GM18517 (cell line): ENCODE data around the gene ZCCHC4.

Experiments used
- ATAC-seq: cut with Tn5 transposase; IDR thresholded peaks from one replicate; pipeline ENCODE4 v1.9.1; 2021; ENCODE audit warnings: mild to moderate bottlenecking, moderate library complexity; ENCODE audit not compliant: unreplicated experiment

The ZCCHC4 gene

GRCh38 chr4:25376754-25377571, 64.4 kb downstream of the ZCCHC4 start, which contains the start of gene ANAPC4:
ANAPC4 (plus strand) TSS chr4:25377263; CDS start chr4:25377428, 165 bp downstream.
- peak; percentile 85 for ATAC-seq

DNA sequence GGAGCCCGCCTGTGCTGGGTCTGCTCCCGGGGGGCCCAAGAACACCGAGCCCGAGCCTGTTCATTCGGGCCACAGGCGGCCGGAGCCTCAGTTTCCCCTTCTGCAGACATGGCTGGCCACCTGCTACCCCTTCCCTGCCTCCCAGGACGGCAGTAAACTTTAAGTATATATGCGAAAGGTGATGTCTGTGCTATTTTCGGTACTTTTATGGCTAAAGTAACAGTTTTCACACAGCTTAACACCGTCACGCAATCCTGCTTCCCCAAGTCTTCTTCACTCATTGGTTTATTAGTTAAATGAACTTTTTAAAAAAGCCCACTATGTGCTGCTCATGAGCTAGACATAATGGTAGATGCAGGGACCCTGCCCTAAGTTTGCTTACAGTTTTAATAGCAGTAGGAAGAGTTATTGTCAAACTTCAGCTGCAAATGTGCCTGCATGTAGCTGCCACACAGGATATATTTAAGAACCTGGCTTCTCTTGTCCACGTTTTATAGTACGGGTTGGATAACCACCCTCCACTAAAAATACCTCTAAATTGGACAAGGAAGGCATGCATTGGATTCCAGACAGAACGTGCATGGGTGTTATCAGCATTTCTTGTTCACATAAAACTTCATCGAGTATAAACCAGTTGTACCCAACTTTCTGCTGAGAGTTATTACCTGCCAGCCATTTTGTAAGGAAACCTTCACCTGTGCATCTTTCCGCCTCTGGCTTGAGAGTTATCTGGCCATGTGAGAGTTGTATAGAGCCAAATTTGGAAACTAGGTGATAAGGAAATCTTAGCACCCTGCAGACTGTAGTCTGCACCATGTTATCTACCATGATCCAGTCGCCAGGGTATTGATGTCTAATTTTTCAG, 65.2 kb downstream of the ZCCHC4 start:
- ATAC-seq, result peak; percentile 15

GRCh38 chr4:25378437-25378743, 65.8 kb downstream of the ZCCHC4 start:
- ATAC-seq, result no peak

- no peak for ATAC-seq
These were observed 67.0 kb downstream of the ZCCHC4 start for GRCh38 chr4:25379591-25379990.

GRCh38 chr4:25383647-25384046, 71.1 kb downstream of the ZCCHC4 start:
- no peak for ATAC-seq

DNA sequence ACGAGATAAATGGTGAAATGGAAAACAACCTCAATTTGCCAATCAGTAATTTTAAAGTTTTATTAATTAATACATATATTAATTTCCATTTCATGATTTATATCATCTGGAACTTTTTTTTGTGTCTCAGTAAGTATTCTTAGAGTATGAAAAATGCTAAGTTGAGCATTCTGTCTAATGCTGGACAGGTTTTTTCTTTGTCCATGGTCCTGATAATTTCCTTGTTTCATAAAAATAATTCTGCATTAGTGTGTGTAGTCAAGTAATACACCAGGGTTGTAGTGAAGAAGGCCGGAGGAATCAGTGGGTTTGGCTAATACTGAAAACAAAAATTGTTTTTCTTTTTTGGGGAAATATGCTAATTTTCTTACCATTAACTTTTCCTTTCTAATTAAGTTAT, 74.4 kb downstream of the ZCCHC4 start:
- ATAC-seq, result no peak

- no peak for ATAC-seq
These were observed 84.7 kb downstream of the ZCCHC4 start for GRCh38 chr4:25397305-25397704.

- ATAC-seq, result no peak
These were observed 86.9 kb downstream of the ZCCHC4 start for GRCh38 chr4:25399510-25399909.

DNA sequence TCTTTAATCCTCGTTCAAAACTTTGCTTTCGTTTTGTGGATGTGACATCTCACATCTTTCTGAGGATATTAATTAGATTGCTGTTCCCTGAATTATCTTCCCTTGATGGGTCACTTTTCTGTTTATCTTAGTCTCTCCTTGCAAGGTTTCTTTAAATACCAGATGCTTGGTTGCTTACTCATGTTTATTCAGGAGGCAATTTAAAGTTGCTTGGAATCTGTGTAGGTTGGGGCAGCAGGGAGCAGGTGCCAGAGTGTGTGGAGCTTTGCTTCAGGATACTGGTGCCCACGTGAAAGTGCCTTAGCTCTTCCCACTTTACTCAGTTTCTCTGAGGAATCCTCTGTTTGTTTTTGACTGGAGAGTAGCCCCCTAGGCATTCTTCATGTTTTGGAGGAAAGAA, 88.5 kb downstream of the ZCCHC4 start:
- no peak for ATAC-seq

- ATAC-seq, result no peak
These were observed 89.9 kb downstream of the ZCCHC4 start for GRCh38 chr4:25402521-25402920.

GRCh38 chr4:25403699-25404098, 91.1 kb downstream of the ZCCHC4 start:
- no peak for ATAC-seq

DNA sequence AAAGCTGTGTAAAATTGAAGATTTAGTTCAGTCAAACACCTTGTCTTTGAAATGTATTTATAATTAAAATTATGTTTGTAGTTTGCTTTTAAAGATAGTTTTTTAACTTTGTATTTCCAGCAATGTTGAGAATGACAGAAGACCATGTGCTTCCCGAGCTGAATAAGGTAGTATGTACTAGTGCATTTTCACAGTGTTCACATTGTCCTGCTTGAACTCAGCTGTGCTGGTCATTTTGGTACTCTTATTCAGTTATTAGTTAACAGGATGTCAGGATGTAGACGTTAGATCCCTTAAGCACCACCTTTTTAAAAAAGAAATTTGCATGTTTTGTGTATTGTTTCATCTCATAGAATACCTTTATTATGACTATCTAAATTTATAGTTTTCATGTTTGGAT, 92.9 kb downstream of the ZCCHC4 start:
- no peak for ATAC-seq

GRCh38 chr4:25406081-25406692, 93.6 kb downstream of the ZCCHC4 start:
- no peak for ATAC-seq

GRCh38 chr4:25410820-25411529, 98.4 kb downstream of the ZCCHC4 start:
- no peak for ATAC-seq

DNA sequence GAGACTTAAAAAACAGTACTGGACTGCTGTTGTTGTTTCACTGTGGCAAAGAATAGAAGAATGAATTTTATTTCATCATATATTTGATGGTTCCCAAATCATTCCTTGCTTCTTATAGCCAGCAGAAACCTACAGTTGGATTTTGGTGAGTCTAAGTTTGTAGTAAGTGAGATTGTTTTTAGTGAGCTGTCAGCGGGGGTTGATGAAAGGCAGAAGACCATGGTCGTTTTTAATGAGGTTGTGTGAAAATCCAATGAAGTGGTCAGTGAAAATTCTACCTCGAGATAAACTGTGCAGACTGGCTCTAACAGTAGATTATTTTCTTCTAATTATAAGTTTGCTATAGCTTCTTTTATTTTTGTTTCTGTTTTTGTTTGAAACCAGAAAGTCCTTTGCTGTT, 100.7 kb downstream of the ZCCHC4 start:
- ATAC-seq, result no peak

- ATAC-seq, result no peak
These were observed 104.4 kb downstream of the ZCCHC4 start for GRCh38 chr4:25417014-25417413.
